ENCODE measurements around the gene UTP14C.

- TF ChIP-seq JUND (IDR thresholded peaks at IDR 0.05) (no peak), CTCF (IDR thresholded peaks at IDR 0.05; ENCODE audit: low read depth, low read length, missing input control) (no peak), TAF1 (conservative IDR thresholded peaks at IDR 0.05) (no peak), EGR1 (IDR thresholded peaks at IDR 0.05; ENCODE audit: low read depth in 2 of 2) (no peak), RAD21 (IDR thresholded peaks at IDR 0.05) (no peak), YY1 (IDR thresholded peaks at IDR 0.05) (no peak), HNF4G (IDR thresholded peaks at IDR 0.05) (no peak), NR2F2 (IDR thresholded peaks at IDR 0.05) (no peak), ZBTB33 (IDR thresholded peaks at IDR 0.05) (no peak), SP1 (IDR thresholded peaks at IDR 0.05) (no peak), MAX (IDR thresholded peaks at IDR 0.05) (no peak), REST (IDR thresholded peaks at IDR 0.05) (no peak), RXRA (IDR thresholded peaks at IDR 0.05) (no peak), GABPA (IDR thresholded peaks at IDR 0.05 in 1 of 2, conservative IDR thresholded peaks at IDR 0.05 in 1 of 2) (no peak)
Measured at GRCh38 chr13:52009946-52010345, 14.5 kb upstream of the UTP14C start.
